Prostate gland (tissue), 2 donors: ENCODE results near the gene PPID. TPM values are rescaled to one million over a fixed set of nuclear protein-coding genes. Genes with fewer than 3 reads are reported as not detected.
"Not testable (repeated sequence)": the region's sequence is repeated elsewhere in the genome, so short reads cannot be mapped to it uniquely, and the experiment has no call there.

ENCODE experiments used
- DNase-seq: peaks from one replicate; pipeline ENCODE4 v3.0.0-alpha.2; 2019; ENCODE audit warnings: low spot score
- H3K27ac ChIP-seq, 2 donors: fragments of 200-600 bp; sonication (generic); 2 replicates each; pipeline ENCODE4 v1.5.1; 2017 to 2019
- H3K27me3 ChIP-seq: fragments of 200-600 bp; sonication (generic); replicated peaks from 2 replicates; pipeline ENCODE4 v1.5.1; 2019; ENCODE audit not compliant: insufficient read depth
- H3K36me3 ChIP-seq, 2 donors: fragments of 200-600 bp; sonication (generic); 1 replicate in 1 of 2; 2 replicates in 1 of 2; pipeline versions ENCODE4 v1.5.1 to v1.8.1; 2017 to 2019
- H3K4me1 ChIP-seq: fragments of 200-600 bp; sonication (generic); replicated peaks from 2 replicates; pipeline ENCODE4 v1.5.1; 2019
- H3K4me3 ChIP-seq, 2 donors: fragments of 200-600 bp; sonication (generic); 2 replicates each; pipeline ENCODE4 v1.5.1; 2017 to 2019
- H3K9me3 ChIP-seq: fragments of 200-600 bp; sonication (generic); 2 replicates; pipeline ENCODE4 v1.5.1; 2017
- CTCF ChIP-seq, 4 experiments: fragments of 200-600 bp in 2 of 4; fragments of 450-650 bp in 2 of 4; sonication (generic) in 2 of 4; IDR thresholded peaks; 1 replicate in 3 of 4; 2 replicates in 1 of 4; pipeline ENCODE4 v1.5.1; 2016 to 2019; ENCODE audit warnings: antibody characterized with exemption in 4 of 4, mild to moderate bottlenecking in 2 of 4, moderate library complexity in 2 of 4
- POLR2A ChIP-seq: fragments of 450-650 bp; IDR thresholded peaks from one replicate; pipeline ENCODE4 v1.6.1; 2016; ENCODE audit warnings: antibody characterized with exemption, mild to moderate bottlenecking
- POLR2AphosphoS5 ChIP-seq: sonication (generic); formaldehyde crosslinking; IDR thresholded peaks from one replicate; pipeline ENCODE4 v1.6.1; 2017; ENCODE audit warnings: antibody characterized with exemption
- WGBS: methylation state at CpG from one replicate; pipeline ENCODE4 v1.1.5; 2018; 5-methylcytosine and 5-hydroxymethylcytosine counted together
- intact Hi-C: fragments of 100-400 bp; cut with DNase I; formaldehyde crosslinking; loops from one replicate; pipeline ENCODE4 v1.14.2; 2022
- total RNA-seq, 2 donors: library from RNA; depleted of rRNA; stranded (reverse); fragments of >200 nt; gene quantifications; one replicate each; pipeline ENCODE4 v1.1.0, GENCODE V29; 2016

Gene PPID
- total RNA-seq, 2 donors from 2014 or later: 20.9 to 23.9 TPM

DNA sequence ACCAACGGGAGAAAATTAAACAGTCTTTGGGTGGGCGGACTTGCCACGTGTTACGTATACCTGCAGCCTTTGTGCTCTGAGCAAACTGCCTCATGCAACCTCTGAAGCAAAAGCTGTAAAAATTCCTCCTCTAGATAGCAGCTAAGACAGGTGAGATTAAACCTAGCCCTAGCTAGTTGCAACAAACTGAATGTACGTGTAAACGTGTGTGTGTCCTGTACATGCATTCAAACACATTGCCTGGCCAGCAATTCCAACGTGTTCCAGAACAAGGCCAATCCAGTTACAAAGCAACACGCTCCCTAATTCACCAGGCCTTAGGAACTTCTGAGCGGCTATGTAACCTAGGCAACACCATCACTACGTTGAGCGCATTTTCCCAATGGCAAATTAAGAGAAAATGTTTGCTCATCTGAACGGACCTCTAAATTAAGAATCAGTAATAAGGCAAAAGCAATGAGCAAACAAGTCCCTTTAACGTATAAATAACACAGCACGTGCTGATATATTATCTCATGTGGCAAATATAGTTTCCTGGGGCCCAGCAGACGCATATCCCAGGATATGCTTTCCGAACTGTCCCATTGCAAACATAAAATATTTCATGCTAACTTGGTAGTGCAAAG is 792 bp downstream of the PPID start:
- DNase-seq: no peak

GRCh38 chr4:158721680-158722079 is 1.5 kb downstream of the PPID start:
- intact Hi-C loops: loop anchor here (2.0 to 10.0 kb wide), 4 partner anchors 47 to 483 kb away; partner anchors contain the start of genes C4orf46, ETFDH and FNIP2
- H3K4me3 ChIP-seq: no peak overlapping the region

More for the DNA sequence above, 792 bp downstream of the PPID start:
- Histone ChIP-seq H3K4me3 (peak overlapping the region; percentile 83), H3K9me3 (no peaks in the 10 kb centered on the region), H3K27me3 (no peaks in the 10 kb centered on the region), H3K36me3 (no peaks in the 10 kb centered on the region), H3K27ac (peak overlapping the region; percentile 95), H3K4me1 (no peaks in the 10 kb centered on the region)
- intact Hi-C loops: loop anchor here (2.0 to 10.0 kb wide), 4 partner anchors 46 to 482 kb away; partner anchors contain the start of genes C4orf46, ETFDH and FNIP2
- TF ChIP-seq CTCF (IDR thresholded peaks at IDR 0.05): no peak
- no peak for TF ChIP-seq POLR2AphosphoS5
- TF ChIP-seq POLR2A: no peak
- WGBS: 7% methylated on average over 16 of the region's 16 CpGs

DNA sequence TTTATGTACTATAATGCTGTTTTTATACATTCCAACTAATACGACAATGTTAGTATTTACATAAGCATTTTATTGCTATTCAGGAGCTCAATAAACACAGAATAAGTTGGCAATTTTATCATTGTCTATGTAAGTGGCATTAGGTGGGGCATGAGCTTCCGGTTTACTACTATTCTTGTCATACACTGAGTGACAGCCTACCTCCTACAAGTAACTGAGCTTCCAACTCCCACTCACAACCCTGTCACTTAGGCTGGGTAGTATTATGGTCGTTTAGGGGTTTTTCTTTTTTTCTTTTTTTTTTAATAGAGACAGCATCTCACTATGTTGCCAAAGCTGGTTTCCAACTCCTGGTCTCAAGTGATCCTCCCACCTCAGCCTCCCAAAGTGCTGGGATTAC is 7.4 kb downstream of the PPID start:
- H3K27me3 ChIP-seq: no peaks in the 10 kb centered on the region
- peaks cover 0 to 8% of the 10 kb centered on the region in 2 donors for H3K36me3 ChIP-seq
- no peaks in the 10 kb centered on the region for H3K4me1 ChIP-seq
- intact Hi-C loops: no loop called here
- H3K27ac ChIP-seq: no peak overlapping the region
- no peak for TF ChIP-seq CTCF (IDR thresholded peaks at IDR 0.05)
- no peak for TF ChIP-seq POLR2AphosphoS5
- TF ChIP-seq POLR2A: no peak
- WGBS: 48% methylated on average over 3 of the region's 3 CpGs
- H3K4me3 ChIP-seq: no peak overlapping the region
- H3K9me3 ChIP-seq: no peaks in the 10 kb centered on the region
- DNase-seq: no peak

More at GRCh38 chr4:158721680-158722079, 1.5 kb downstream of the PPID start:
- no peak for DNase-seq
- H3K27ac ChIP-seq: no peak overlapping the region
- TF ChIP-seq POLR2A: no peak
- no peak for TF ChIP-seq POLR2AphosphoS5
- no peak for TF ChIP-seq CTCF (IDR thresholded peaks at IDR 0.05)
- no peaks in the 10 kb centered on the region for H3K36me3 ChIP-seq
- no peaks in the 10 kb centered on the region for H3K4me1 ChIP-seq
- WGBS: 97% methylated on average over 1 of the region's 1 CpG
- no peaks in the 10 kb centered on the region for H3K9me3 ChIP-seq
- H3K27me3 ChIP-seq: no peaks in the 10 kb centered on the region

DNA sequence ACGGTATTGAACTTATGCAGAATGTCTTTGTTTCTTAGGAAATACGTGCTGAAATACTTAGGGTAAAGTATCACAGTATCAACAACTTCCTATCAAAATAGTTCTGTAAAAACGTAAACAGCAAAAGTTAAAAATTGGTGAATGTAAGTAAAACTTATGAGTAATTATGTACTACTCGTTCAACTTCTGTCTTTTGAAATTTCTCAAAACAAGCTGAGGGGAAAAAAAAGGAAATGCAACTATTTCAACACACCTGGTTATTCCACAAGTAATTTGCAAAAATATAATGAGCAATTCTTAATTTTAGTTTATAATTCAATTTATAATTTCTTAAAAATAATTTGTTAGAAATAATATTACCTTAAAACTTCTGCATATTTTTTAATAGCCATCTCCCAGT is 8.3 kb downstream of the PPID start:
- peaks cover 0 to 8% of the 10 kb centered on the region in 2 donors for H3K36me3 ChIP-seq
- TF ChIP-seq CTCF (IDR thresholded peaks at IDR 0.05) (no peak), POLR2A (no peak), POLR2AphosphoS5 (no peak)
- no peaks in the 10 kb centered on the region for H3K9me3 ChIP-seq
- 80% methylated on average over 4 of the region's 4 CpGs for WGBS
- no peak overlapping the region for H3K27ac ChIP-seq
- intact Hi-C loops: no loop called here
- no peak for DNase-seq
- H3K27me3 ChIP-seq: no peaks in the 10 kb centered on the region
- H3K4me3 ChIP-seq: no peak overlapping the region
- no peaks in the 10 kb centered on the region for H3K4me1 ChIP-seq

- intact Hi-C loops, DNase-seq, H3K27ac ChIP-seq, H3K4me3 ChIP-seq, H3K4me1 ChIP-seq, H3K9me3 ChIP-seq, H3K27me3 ChIP-seq, H3K36me3 ChIP-seq: not testable (repeated sequence)
- WGBS: 94% methylated on average over 4 of the region's 4 CpGs
These were observed 10.6 kb downstream of the PPID start for GRCh38 chr4:158712622-158713021.
